Erythroblast (primary cell): ENCODE results near the gene TDP1.

ENCODE experiments used
- GATA1 ChIP-seq: IDR thresholded peaks from 2 replicates; pipeline ENCODE4 v1.6.1; 2011; ENCODE audit warnings: low read depth, mild to moderate bottlenecking, control low read depth, low read length, moderate library complexity
- POLR2A ChIP-seq: IDR thresholded peaks from 2 replicates; pipeline ENCODE4 v1.6.1; 2011; ENCODE audit warnings: mild to moderate bottlenecking, low read length

DNA sequence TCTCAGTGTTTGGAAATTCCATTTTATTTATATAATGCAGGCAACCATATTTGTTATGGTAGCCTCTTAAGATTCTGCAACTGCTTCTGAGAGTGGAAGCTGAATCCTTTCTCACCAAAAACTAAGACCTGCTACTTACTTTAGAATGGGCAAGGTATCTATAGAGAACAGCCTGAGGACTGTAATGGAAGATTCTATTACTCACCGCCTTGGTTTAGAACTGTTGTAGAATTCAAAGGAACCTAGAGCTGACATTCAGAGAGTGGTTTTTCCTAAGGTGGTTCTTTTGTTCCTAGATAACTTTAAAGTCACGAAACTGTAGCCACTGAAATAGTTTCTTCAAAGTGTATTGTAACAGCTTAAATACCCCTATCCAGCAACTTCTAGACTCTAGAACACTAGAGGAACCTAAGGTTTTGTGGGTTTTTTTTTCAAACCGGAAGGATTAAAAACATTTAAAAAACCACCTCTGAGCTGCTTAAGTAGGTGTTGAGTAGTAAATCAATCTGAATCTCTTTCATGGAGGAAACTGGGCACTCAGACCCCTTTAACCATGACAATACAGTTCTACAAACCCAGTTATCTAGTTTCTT is 4.2 kb downstream of the TDP1 start:
- TF ChIP-seq POLR2A: no peak
- TF ChIP-seq GATA1: no peak
